ENCODE results near the gene LIMK1.

DNA sequence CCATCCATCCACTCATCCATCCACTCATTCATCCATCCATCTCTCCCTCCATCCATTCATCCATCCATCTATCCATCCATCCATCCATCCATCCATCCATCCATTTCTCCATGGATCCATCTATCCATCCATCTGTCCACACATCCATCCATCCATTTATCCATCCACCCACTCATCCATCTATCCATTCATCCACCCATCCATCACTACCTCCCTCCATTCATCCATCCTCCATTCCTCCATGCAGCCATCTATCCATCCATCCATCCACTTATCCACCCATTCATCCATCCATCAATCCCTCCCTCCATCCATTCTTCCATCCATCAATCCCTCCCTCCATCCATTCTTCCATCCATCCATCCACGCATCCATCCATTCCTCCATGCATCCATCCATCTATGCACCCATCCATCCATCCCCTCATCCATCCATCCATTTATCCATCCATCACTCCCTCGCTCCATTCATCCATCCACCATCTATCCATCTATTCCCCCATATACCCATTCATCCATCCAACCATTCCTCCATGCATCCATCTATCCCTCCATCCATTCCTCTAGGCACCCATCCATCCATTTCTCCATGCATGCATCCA is 34.5 kb upstream of the LIMK1 start:
- TF ChIP-seq, protein P1, sequence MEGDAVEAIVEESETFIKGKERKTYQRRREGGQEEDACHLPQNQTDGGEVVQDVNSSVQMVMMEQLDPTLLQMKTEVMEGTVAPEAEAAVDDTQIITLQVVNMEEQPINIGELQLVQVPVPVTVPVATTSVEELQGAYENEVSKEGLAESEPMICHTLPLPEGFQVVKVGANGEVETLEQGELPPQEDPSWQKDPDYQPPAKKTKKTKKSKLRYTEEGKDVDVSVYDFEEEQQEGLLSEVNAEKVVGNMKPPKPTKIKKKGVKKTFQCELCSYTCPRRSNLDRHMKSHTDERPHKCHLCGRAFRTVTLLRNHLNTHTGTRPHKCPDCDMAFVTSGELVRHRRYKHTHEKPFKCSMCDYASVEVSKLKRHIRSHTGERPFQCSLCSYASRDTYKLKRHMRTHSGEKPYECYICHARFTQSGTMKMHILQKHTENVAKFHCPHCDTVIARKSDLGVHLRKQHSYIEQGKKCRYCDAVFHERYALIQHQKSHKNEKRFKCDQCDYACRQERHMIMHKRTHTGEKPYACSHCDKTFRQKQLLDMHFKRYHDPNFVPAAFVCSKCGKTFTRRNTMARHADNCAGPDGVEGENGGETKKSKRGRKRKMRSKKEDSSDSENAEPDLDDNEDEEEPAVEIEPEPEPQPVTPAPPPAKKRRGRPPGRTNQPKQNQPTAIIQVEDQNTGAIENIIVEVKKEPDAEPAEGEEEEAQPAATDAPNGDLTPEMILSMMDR (IDR thresholded peaks at IDR 0.05): no peak
- TF ChIP-seq POLR2A (IDR thresholded peaks at IDR 0.05): no peak
